ENCODE results near the gene CTIF. TPM values are rescaled to one million over a fixed set of nuclear protein-coding genes. Genes with fewer than 3 reads are reported as not detected.

CTIF gene
- total and polyA plus RNA-seq, 4 donors, result 10.6 to 26.7 (median 12.3) TPM

DNA sequence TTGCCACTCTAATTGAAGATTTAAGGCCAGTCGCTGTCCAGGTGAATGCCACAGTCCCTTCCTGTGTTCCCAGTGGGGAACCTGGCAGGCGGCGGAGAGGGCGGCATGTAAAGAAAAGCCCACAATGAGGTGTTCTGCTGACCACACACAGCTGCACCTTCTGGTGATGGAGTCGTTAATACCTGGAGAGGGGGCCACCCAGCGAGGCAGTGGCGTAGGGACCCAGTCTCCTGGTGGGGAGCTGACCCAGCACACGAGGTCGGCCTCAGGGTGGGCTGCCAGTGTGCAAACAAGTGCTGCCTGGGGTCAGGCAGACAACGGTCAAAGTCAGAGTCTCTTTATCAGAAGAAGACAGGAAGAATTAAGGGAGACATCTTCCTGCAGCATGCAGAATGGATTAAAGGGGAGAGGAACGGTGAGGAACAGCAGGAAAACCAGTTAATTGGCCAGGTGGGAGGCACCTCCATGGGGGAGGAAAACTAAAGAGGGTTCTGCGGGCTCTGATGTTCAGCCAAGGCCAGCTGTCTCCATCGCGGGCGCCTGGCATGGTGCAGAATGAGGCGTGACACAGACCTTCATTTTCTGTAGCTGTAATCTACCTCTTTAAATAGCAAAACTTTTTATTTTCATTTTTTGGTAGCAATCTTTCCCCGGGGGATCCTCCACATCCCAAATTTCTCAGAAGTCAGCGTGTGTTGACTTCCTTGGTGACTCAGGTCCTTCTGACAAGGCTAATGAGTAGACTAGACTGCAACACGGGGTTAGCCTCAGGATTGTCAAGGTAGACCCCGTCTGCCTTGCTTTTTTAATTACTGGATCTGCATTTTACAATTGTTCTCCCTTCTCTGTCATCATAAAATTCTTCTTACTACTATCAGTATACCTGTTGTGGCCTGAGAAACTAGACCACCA is 333.7 kb downstream of the CTIF start:
- H3K4me3 ChIP-seq (ENCODE audit: low read depth in 1 of 3, low read length in 3 of 3), result no peak overlapping the region
- H3K36me3 ChIP-seq (ENCODE audit: control insufficient read depth in 4 of 4, insufficient read depth in 3 of 4, low read depth in 1 of 4, low read length in 3 of 4), result no peaks in the 10 kb centered on the region
- no peaks in the 10 kb centered on the region for H3K27me3 ChIP-seq (ENCODE audit: control insufficient read depth in 4 of 4, insufficient read depth in 4 of 4, low read length in 3 of 4)
- no peaks in the 10 kb centered on the region for H3K4me1 ChIP-seq (ENCODE audit: control insufficient read depth in 4 of 4, insufficient read depth in 4 of 4, low read length in 3 of 4)
- no peak overlapping the region for H3K9ac ChIP-seq (ENCODE audit: low read depth in 1 of 2, low read length in 2 of 2)
- no peak overlapping the region for H3K27ac ChIP-seq (ENCODE audit: low read depth in 1 of 2, low read length in 2 of 2)
- no peak for TF ChIP-seq TAF1 (conservative IDR thresholded peaks at IDR 0.05)
- no peak for TF ChIP-seq RXRA (IDR thresholded peaks at IDR 0.05)
- no peak for TF ChIP-seq GABPA (IDR thresholded peaks at IDR 0.05 in 1 of 2, conservative IDR thresholded peaks at IDR 0.05 in 1 of 2)
- no peak for TF ChIP-seq YY1 (IDR thresholded peaks at IDR 0.05)
- no peak for TF ChIP-seq EGR1 (IDR thresholded peaks at IDR 0.05; ENCODE audit: low read depth in 2 of 2)
- TF ChIP-seq FOXA1 (IDR thresholded peaks at IDR 0.05), result no peak
- no peak for TF ChIP-seq JUND (IDR thresholded peaks at IDR 0.05)
- no peak for TF ChIP-seq SP1 (IDR thresholded peaks at IDR 0.05)
- TF ChIP-seq, protein P1, sequence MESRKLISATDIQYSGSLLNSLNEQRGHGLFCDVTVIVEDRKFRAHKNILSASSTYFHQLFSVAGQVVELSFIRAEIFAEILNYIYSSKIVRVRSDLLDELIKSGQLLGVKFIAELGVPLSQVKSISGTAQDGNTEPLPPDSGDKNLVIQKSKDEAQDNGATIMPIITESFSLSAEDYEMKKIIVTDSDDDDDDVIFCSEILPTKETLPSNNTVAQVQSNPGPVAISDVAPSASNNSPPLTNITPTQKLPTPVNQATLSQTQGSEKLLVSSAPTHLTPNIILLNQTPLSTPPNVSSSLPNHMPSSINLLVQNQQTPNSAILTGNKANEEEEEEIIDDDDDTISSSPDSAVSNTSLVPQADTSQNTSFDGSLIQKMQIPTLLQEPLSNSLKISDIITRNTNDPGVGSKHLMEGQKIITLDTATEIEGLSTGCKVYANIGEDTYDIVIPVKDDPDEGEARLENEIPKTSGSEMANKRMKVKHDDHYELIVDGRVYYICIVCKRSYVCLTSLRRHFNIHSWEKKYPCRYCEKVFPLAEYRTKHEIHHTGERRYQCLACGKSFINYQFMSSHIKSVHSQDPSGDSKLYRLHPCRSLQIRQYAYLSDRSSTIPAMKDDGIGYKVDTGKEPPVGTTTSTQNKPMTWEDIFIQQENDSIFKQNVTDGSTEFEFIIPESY (IDR thresholded peaks at IDR 0.05), result no peak
- TF ChIP-seq, protein P2, sequence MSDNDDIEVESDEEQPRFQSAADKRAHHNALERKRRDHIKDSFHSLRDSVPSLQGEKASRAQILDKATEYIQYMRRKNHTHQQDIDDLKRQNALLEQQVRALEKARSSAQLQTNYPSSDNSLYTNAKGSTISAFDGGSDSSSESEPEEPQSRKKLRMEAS (IDR thresholded peaks at IDR 0.05), result no peak
- TF ChIP-seq, protein P3, sequence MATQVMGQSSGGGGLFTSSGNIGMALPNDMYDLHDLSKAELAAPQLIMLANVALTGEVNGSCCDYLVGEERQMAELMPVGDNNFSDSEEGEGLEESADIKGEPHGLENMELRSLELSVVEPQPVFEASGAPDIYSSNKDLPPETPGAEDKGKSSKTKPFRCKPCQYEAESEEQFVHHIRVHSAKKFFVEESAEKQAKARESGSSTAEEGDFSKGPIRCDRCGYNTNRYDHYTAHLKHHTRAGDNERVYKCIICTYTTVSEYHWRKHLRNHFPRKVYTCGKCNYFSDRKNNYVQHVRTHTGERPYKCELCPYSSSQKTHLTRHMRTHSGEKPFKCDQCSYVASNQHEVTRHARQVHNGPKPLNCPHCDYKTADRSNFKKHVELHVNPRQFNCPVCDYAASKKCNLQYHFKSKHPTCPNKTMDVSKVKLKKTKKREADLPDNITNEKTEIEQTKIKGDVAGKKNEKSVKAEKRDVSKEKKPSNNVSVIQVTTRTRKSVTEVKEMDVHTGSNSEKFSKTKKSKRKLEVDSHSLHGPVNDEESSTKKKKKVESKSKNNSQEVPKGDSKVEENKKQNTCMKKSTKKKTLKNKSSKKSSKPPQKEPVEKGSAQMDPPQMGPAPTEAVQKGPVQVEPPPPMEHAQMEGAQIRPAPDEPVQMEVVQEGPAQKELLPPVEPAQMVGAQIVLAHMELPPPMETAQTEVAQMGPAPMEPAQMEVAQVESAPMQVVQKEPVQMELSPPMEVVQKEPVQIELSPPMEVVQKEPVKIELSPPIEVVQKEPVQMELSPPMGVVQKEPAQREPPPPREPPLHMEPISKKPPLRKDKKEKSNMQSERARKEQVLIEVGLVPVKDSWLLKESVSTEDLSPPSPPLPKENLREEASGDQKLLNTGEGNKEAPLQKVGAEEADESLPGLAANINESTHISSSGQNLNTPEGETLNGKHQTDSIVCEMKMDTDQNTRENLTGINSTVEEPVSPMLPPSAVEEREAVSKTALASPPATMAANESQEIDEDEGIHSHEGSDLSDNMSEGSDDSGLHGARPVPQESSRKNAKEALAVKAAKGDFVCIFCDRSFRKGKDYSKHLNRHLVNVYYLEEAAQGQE (IDR thresholded peaks at IDR 0.05), result no peak
- TF ChIP-seq FOXA2 (IDR thresholded peaks at IDR 0.05), result no peak
- TF ChIP-seq, protein P4, sequence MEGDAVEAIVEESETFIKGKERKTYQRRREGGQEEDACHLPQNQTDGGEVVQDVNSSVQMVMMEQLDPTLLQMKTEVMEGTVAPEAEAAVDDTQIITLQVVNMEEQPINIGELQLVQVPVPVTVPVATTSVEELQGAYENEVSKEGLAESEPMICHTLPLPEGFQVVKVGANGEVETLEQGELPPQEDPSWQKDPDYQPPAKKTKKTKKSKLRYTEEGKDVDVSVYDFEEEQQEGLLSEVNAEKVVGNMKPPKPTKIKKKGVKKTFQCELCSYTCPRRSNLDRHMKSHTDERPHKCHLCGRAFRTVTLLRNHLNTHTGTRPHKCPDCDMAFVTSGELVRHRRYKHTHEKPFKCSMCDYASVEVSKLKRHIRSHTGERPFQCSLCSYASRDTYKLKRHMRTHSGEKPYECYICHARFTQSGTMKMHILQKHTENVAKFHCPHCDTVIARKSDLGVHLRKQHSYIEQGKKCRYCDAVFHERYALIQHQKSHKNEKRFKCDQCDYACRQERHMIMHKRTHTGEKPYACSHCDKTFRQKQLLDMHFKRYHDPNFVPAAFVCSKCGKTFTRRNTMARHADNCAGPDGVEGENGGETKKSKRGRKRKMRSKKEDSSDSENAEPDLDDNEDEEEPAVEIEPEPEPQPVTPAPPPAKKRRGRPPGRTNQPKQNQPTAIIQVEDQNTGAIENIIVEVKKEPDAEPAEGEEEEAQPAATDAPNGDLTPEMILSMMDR (IDR thresholded peaks at IDR 0.05; ENCODE audit: low read depth, low read length, missing input control), result no peak
- TF ChIP-seq NR2F2 (IDR thresholded peaks at IDR 0.05), result no peak
- TF ChIP-seq HNF4A (conservative IDR thresholded peaks at IDR 0.05), result no peak
- 90% methylated on average over 20 of the region's 20 CpGs for WGBS
- no peaks in the 10 kb centered on the region for H3K9me3 ChIP-seq (ENCODE audit: control insufficient read depth in 4 of 4, low read length in 3 of 4)
- DNase-seq (ENCODE audit: low spot score), result no peak

All from liver (tissue), 9 donors.